ENCODE results near the gene TDO2. TPM values are rescaled to one million over a fixed set of nuclear protein-coding genes. Genes with fewer than 3 reads are reported as not detected.

TDO2 gene
- total RNA-seq, 1 donor from 2014 or later, result not detected

DNA sequence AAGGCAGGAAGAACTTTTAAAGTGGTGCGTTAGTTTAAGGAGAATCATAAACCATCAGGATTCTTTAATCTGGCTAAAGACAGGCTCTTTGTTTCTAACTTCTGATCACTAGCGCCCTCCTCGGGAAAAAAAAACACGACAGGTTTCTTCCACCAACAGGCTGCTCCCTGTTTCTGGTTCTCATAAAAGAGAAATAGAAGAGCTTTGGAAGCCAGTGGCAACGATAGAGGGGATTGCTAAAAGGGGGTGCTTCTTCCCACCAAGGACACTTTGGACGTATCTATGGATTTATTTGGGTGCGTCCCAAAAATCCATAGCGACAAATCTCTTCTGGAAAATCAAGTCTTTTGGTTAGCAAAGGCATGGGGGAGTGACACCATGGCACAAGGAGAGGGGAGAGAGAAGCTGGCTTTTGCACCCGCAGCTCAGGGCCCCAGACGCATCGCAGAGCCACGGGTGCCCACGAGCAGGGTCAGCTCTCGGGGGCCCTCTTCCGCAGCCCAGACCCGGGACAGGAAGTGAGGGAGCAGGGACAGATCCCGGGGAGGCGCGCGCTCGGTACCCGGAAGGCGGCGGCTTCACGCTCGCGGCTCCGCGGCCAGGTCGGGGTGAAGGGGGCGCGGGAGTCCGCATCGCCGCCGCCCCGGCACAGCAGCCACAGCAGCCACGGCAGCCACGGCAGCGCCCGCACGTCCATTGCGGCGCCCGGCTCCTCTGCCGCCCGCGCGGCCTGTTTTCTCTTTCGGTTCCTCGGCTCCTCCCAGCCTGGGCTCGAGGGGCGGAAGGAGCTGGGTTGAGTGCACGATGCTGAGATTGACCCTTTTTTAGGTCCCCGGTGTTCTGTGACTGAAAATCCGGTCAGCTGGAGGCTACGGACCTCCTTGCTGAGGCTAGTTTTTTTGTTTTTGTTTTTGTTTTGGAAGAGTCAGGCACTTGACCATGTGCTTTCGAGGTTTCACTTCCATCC is 49.9 kb downstream of the TDO2 start, which contains the start of gene CTSO:
Gene CTSO (minus strand): TSS at position 716 of the 967 bp plus-strand sequence. CDS start 19 bp downstream, at position 697.
- peak; percentile 65 to 75 for DNase-seq (ENCODE audit: low read depth in 2 of 2)

DNA sequence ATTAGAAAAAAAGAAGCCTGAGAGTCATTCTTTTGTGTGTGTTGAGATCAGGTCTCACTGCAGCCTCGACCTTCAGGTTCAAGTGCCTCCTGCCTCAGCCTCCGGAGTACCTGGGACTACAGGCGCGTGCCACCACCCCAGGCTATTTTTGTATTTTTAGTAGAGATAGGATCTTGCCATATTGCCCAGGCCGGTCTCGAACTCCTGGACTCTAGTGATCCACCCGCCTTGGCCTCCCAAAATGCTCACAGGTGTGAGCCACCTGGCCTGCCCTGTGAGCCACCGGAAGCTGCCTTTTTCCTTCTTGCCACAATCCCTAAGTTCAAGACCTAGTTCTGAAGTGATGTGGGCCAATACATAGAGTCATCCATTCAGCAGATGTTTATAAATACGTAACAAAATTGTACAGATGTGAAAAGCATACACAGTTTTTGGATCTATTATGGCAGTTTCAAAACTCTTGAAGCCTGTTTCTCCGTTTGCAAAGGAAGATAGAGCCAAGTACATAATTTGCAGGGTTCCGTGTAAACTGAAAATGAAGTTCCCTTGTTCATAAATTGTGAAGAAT is 50.7 kb downstream of the TDO2 start:
- DNase-seq (ENCODE audit: low read depth in 2 of 2), result no peak

DNA sequence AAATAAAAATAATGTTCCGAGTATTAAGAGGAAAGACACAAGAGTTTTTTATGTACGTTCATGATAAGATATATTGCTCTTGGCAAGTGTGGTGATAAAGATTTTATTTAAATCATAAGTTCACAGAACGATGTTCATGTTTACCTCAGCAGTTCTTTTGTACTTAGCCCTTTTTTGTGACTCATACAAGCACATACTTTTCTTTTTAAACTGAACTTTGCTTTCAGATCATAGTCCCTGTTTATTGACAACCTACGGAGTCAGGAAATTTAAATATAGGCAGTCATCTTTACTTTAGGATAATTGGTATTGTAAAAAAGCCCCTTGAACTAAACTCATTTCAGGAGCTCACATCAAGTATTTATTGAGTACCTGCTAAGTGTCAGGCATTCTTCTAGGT is 51.4 kb downstream of the TDO2 start:
- no peak for DNase-seq (ENCODE audit: low read depth in 2 of 2)

DNA sequence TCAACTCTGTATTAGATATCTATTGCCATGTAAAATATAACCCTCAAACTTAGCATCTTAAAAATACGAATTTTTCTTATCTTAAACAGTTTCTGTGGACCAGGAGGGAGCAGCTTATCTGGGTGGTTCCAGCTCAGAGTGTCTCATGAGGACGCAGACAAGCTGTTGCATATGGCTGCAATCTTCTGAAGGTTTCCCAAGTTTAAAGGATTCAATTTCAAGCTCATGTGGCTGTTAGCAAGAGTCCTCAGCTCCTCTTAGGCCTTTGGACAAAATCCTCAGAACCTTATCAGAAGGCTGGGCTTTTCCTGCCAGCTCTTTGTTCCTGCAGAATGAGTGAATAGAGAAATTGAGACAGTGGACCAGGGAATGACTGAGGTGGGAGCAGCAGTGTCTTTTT is 53.0 kb downstream of the TDO2 start:
- DNase-seq (ENCODE audit: low read depth in 2 of 2), result no peak

DNA sequence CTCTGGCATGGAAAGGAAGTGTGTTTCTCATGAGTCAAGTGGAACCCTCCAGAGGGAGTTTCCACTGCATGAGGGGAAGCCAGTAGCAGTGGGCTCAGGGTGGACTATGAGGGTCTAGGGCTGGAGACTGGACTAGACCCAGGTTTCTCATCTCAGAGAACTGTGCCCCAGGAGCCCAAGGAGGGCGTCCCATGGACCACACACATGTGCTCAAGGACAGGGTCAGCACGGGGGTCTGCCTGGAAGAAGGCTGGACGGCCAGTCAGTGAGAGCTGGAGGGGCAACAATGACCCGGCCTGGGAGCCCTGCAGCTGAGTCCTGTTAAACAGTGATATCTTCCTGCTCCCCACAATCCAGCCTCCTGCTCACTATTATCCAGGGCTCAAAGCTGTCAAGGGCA is 55.9 kb downstream of the TDO2 start:
- no peak for DNase-seq (ENCODE audit: low read depth in 2 of 2)

DNA sequence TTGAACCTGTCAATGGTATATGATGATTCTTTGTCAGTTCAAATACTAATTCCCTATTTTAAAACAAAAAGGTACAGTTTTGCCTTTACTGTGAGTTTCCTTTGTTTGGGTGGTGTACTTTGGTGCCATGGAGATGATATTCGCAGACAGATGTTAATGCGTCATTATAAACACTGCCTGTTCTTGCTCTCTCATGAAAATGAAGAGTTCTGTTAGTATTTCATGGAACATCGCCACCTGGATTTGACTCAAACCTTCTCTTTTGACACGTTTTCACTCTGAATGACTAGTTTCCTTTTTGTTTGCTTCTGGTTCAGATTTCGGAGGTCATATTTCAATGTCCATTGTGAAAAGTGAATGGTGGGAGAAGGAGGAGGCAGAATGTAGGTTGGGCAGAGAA is 57.0 kb downstream of the TDO2 start:
- DNase-seq (ENCODE audit: low read depth in 2 of 2), result no peak

DNA sequence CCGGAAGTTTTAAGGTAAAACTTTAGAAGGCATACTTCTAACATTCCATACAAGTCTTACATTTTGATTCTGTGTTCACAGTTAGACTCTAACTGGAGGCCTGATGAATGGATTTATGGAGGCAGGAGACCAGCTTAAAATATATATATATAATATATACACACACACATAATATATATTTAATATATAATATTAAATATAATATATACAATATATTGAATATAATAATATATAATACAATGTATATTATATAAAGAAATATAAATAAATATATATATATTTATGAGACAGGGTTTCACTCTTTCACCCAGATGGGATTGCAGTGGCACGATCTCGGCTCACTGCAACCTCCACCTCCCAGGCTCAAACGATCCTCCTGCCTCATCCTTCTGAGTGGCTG is 58.1 kb downstream of the TDO2 start:
- DNase-seq (ENCODE audit: low read depth in 2 of 2), result no peak

DNA sequence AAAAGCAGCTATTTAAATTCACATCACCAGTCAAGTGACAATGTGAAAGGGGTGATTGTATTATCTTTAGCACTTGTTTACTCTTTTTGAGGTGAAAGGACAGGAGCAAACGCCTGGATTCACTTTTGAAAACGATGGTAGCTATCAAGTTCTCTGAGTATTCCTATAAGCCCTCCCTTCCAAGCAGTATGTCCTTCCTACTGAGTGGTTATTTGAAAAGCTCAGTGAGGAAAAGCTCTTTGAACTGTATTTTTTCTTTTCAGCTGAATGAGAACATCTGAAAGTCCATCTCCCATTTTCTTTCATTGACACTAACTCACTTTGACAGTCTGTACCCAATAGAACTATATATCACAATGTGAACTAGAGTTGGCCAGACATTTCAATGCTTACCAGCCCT is 59.3 kb downstream of the TDO2 start:
- no peak for DNase-seq (ENCODE audit: low read depth in 2 of 2)

DNA sequence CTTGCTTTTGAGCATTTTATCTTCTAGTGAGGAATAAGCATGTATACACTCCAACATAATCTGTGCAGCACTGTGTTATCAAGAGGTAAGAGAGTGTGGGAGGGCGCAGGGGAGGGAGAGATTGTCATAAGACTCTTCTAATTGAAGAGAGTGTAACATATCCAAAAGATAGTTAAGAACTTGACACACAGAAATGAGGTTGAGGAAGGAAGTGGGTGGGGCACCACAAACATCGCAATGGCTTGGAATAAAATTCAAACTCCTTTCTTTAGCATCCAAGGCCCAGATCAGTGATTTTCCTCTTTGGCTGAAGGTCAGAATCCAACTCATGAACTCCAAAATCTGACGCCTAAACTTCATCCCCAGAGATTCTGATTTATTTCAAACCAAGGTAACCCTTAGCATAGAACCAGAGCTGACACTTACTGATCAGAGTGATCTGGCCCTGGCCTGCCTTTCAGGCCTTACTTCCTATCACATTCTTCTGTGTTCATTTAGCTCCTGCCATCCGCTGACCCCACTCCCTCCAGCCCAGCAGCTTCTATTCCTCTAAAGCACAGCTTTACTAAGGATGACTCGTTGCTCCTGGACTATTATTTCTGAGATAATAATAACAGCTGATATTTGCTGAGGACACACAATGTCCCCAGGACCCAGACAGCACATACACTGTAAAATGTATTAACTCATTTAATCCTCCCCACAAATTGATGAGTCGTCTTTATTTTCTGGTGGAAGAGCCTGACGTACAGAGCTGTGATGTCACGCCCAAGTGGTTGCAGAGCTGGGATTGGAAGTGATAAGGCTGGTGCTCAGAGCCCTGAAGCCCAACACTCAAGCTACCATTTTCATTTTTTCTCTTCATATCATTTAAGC is 60.8 kb downstream of the TDO2 start:
- no peak for DNase-seq (ENCODE audit: low read depth in 2 of 2)

DNA sequence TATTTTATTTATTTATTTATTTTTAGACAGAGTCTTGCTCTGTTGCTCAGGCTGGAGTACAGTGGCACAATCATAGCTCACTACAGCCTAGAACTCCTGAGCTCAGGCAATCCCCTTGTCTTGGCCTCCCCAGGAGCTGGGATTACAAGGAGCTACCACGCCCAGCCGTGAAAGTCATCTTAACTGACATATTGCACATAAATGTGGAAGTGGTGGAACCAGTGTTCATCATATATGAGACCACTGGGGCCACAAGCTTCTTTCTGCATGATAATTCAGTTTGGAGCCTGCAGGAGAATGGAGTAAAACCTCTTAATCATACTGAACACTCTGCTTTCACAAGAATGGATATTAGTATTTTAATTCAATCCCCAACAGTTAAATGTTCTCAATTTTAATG is 62.7 kb downstream of the TDO2 start:
- DNase-seq (ENCODE audit: low read depth in 2 of 2), result no peak

DNA sequence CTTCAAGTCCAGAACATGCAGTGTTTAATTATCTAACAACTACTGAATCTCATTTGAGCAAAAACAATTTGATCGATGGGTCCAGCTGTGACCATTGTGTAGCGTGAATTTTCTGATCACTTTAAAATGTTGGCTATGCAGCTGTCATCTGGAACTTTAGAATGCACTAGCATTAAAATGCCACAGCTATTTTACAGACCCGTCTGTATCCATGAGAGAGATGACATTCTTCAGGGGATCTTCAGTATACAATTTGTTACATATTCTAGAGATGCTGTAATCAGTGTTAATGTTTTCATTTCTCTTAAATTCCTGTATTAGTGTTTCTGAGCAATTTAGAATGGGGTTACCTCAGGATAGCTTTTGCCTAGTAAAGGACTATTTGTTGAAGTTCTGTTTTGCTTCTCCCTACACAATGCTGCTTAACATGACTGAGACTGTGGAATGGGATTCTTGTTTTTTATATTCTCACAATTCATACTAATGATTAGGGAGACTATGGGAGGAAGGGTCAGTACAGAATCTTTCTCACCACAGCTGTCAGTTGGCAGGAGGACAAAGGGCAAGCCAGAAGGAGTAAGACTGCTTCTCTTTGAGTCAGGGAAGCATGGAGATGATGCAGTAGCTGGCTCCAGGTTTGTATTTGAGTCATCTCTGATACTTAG is 63.4 kb downstream of the TDO2 start:
- DNase-seq (ENCODE audit: low read depth in 2 of 2), result no peak

Other genes starting within 250 kb of the TDO2 start
- 43.2 and 50.6 TPM in 2 replicates for gene GUCY1A1, start 236.8 kb upstream of the TDO2 start, total RNA-seq
- gene GUCY1B1, start 144.7 kb upstream of the TDO2 start, total RNA-seq, result 7.3 and 8.7 TPM in 2 replicates
- not detected in 2 replicates for gene ASIC5, start 37.4 kb upstream of the TDO2 start, total RNA-seq
- gene CTSO, start 50.2 kb downstream of the TDO2 start, total RNA-seq, result 4.9 and 10.7 TPM in 2 replicates